Subcutaneous adipose tissue (tissue), 4 donors: ENCODE results near the gene EMC6. TPM values are rescaled to one million over a fixed set of nuclear protein-coding genes. Genes with fewer than 3 reads are reported as not detected.

ENCODE experiments used
- CTCF ChIP-seq: fragments of 450-650 bp; IDR thresholded peaks from one replicate; pipeline ENCODE4 v1.5.1; 2016; ENCODE audit warnings: low read depth, mild to moderate bottlenecking, control low read depth, antibody characterized with exemption, moderate library complexity
- total RNA-seq, 4 donors: library from RNA; depleted of rRNA; stranded (reverse); fragments of >200 nt; gene quantifications; one replicate each; pipeline ENCODE4 v1.1.0, GENCODE V29; 2016

Gene EMC6
- total RNA-seq, 4 donors from 2014 or later = 14.5 to 17.2 (median 15.3) TPM

GRCh38 chr17:3632287-3632686, 36.3 kb upstream of the EMC6 start:
- no peak for TF ChIP-seq CTCF

- no peak for TF ChIP-seq CTCF
These were observed 33.0 kb upstream of the EMC6 start for GRCh38 chr17:3635474-3636153.

- no peak for TF ChIP-seq CTCF
These were observed 32.3 kb upstream of the EMC6 start, which contains the start of the genes CTNS and SHPK for GRCh38 chr17:3636154-3636907. Gene CTNS, plus strand, starts transcription at chr17:3636760. Its CDS starts 3,447 bp downstream, at chr17:3640207. Gene SHPK, minus strand, starts transcription at chr17:3636250. Its CDS starts 31 bp downstream, at chr17:3636219.

- no peak for TF ChIP-seq CTCF
These were observed 31.7 kb upstream of the EMC6 start for GRCh38 chr17:3636908-3637373.

GRCh38 chr17:3639981-3640596, 28.5 kb upstream of the EMC6 start:
- no peak for TF ChIP-seq CTCF

- TF ChIP-seq CTCF = no peak
These were observed 27.6 kb upstream of the EMC6 start for GRCh38 chr17:3641014-3641413.
